ENCODE measurements around the gene UPB1. TPM values are rescaled to one million over a fixed set of nuclear protein-coding genes. Genes with fewer than 3 reads are reported as not detected.

UPB1 gene
- total RNA-seq, 2 donors from 2014 or later = 0.52 TPM; not detected in 1

DNA sequence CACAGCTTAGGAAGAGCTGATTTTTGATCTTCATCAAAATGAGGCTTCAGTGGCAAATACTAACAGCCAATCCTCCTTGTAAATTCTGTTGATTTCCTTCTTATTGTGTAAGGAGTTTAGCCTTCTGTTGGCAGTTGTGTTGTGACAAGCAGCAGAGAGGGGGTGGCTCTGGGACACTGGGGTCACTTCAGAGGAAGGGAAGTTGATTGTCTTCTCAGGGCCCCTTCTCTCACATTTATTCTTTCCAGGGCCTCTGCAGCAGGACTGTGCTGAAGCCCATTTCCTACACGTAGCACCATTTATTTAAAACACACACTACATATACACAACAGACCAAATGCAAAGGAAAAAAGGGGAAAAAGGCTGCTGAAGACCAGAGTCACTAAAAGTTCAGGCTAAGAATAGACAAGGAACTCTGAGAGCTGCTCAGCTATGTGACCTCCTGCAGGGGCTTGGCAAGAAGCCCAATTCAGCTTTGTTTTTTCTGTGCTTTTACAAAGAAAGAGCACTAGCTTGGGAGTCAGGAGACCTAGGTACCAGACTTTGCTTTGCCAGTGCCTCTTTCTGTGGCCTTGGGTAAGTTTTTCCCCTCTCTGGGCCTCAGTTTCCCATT, 28.3 kb upstream of the UPB1 start:
- WGBS, 2 donors = 52 to 93% methylated on average over 1 of the region's 1 CpG
- DNase-seq (peak in 3 of 4 donors; percentile 20 to 34 (median 29)), ATAC-seq (peak; percentile 64)
- no peaks in the 10 kb centered on the region for H3K9me3 ChIP-seq
- no peaks in the 10 kb centered on the region for H3K27me3 ChIP-seq
- no peak overlapping the region for H3K4me3 ChIP-seq
- H3K27ac ChIP-seq = peak overlapping the region in 2 of 4 donors; percentile 27 to 56
- H3K4me1 ChIP-seq = peaks cover 19% of the 10 kb centered on the region
- H3K36me3 ChIP-seq (replicated peaks in 1 of 2; ENCODE audit: insufficient read depth in 1 of 2, low read depth in 2 of 2) = no peaks in the 10 kb centered on the region
- no peak for TF ChIP-seq POLR2A (IDR thresholded peaks at IDR 0.05)
- TF ChIP-seq, protein P1, sequence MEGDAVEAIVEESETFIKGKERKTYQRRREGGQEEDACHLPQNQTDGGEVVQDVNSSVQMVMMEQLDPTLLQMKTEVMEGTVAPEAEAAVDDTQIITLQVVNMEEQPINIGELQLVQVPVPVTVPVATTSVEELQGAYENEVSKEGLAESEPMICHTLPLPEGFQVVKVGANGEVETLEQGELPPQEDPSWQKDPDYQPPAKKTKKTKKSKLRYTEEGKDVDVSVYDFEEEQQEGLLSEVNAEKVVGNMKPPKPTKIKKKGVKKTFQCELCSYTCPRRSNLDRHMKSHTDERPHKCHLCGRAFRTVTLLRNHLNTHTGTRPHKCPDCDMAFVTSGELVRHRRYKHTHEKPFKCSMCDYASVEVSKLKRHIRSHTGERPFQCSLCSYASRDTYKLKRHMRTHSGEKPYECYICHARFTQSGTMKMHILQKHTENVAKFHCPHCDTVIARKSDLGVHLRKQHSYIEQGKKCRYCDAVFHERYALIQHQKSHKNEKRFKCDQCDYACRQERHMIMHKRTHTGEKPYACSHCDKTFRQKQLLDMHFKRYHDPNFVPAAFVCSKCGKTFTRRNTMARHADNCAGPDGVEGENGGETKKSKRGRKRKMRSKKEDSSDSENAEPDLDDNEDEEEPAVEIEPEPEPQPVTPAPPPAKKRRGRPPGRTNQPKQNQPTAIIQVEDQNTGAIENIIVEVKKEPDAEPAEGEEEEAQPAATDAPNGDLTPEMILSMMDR (IDR thresholded peaks at IDR 0.05) = no peak
- intact Hi-C loops (cut with DNase I) = no loop called here

DNA sequence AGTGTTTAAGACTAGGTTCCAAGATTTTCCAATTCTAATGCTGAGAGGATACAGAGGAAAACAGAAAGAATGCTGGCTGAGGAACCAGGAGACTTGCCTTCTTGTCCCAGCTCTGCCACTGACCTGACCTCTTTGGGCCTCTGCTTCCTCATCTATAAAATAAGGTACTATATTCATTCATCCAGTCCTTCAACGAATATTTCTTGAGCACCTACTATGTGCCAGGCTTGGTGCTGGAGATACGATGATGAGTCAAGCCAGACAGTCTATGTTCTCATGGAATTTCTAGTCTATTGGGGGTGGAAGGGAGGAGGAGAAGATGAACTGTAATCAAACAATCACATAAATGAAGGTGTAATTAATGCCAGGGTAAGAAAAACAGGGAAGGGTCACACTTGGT, 27.8 kb upstream of the UPB1 start:
- ATAC-seq (no peak), DNase-seq (no peak)
- Histone ChIP-seq H3K4me1 (peaks cover 19% of the 10 kb centered on the region), H3K27ac (peak overlapping the region in 2 of 4 donors; percentile 27 to 56), H3K36me3 (replicated peaks in 1 of 2; ENCODE audit: insufficient read depth in 1 of 2, low read depth in 2 of 2) (no peaks in the 10 kb centered on the region), H3K4me3 (no peak overlapping the region), H3K27me3 (no peaks in the 10 kb centered on the region), H3K9me3 (no peaks in the 10 kb centered on the region)
- 59 to 64% methylated on average over 2 of the region's 2 CpGs for WGBS, 2 donors
- TF ChIP-seq POLR2A (IDR thresholded peaks at IDR 0.05) = no peak
- TF ChIP-seq, protein P1 (IDR thresholded peaks at IDR 0.05) = no peak
- intact Hi-C loops (cut with DNase I) = no loop called here

DNA sequence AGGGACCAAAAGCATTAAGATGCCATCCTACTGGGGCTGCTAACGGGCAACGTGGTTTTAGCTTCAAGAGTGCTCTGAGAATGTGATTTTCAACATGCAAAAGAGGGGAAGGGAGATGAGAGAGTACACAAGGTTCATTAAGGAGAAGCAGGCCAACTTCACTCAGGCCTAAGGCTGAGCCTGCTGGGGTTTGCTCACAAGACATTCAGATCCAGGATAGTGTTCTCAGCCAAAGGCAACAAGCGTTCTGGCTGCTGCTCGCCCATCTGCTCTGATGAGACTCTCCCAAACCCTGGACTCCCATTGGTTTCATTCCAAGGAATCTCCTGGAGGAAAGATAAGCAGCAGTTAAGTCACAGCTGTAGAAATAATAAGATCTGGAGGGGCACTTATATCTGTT, 23.6 kb upstream of the UPB1 start:
- no peaks in the 10 kb centered on the region for H3K27me3 ChIP-seq
- H3K36me3 ChIP-seq (replicated peaks in 1 of 2; ENCODE audit: insufficient read depth in 1 of 2, low read depth in 2 of 2) = no peaks in the 10 kb centered on the region
- 80 to 94% methylated on average over 4 of the region's 4 CpGs for WGBS, 2 donors
- H3K4me3 ChIP-seq = no peak overlapping the region
- H3K27ac ChIP-seq = no peak overlapping the region
- intact Hi-C loops (cut with DNase I) = no loop called here
- ATAC-seq = peak; percentile 30
- no peak for TF ChIP-seq POLR2A (IDR thresholded peaks at IDR 0.05)
- TF ChIP-seq, protein P1 (IDR thresholded peaks at IDR 0.05) = no peak
- peak in 3 of 4 donors; percentile 15 to 43 (median 28) for DNase-seq
- peaks cover 10% of the 10 kb centered on the region for H3K4me1 ChIP-seq
- H3K9me3 ChIP-seq = no peaks in the 10 kb centered on the region

DNA sequence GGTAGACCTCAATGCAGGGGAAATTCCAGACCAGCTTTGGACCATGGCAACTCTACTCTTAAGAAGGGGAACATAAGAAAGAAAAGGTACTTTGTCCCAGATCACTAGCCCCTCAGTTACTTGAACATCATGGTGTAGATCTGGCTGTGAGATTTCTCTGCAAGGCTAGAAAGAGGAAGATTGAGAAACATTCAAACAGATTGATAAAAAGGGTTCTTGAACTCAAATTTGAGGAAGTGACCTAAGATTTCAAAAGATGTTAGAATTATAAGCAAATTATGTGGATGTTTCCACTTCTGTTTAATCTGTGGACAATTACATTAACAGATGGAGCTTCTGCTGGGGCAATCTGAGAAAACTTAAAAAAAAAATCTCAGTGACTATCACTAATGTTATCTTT, 21.8 kb upstream of the UPB1 start:
- Histone ChIP-seq H3K4me1 (no peaks in the 10 kb centered on the region), H3K9me3 (no peaks in the 10 kb centered on the region), H3K36me3 (replicated peaks in 1 of 2; ENCODE audit: insufficient read depth in 1 of 2, low read depth in 2 of 2) (no peaks in the 10 kb centered on the region), H3K27me3 (no peaks in the 10 kb centered on the region), H3K4me3 (no peak overlapping the region), H3K27ac (no peak overlapping the region)
- TF ChIP-seq, protein P1 (IDR thresholded peaks at IDR 0.05) = no peak
- TF ChIP-seq POLR2A (IDR thresholded peaks at IDR 0.05) = no peak
- DNase-seq (no peak), ATAC-seq (no peak)
- intact Hi-C loops (cut with DNase I) = no loop called here

DNA sequence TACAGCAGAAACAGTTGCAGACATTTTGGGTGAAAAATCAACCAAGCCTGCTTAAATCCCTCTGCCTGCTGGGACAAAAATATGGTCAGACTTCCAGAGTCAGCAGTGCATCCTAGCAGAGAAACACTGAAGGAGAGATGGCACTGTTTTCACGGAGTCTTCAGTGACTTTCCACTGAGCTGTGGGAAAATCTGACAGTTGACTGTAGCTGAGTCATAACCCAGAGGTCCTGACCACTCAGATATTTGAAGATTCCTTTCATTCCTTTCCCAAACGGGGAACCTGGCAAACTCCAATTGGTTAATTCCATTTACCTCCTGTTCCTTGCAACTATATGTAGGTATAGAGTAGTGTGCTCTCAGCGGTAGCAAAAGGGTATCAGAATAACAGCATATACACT, 20.9 kb upstream of the UPB1 start:
- Histone ChIP-seq H3K27me3 (no peaks in the 10 kb centered on the region), H3K36me3 (replicated peaks in 1 of 2; ENCODE audit: insufficient read depth in 1 of 2, low read depth in 2 of 2) (no peaks in the 10 kb centered on the region), H3K9me3 (no peaks in the 10 kb centered on the region), H3K27ac (no peak overlapping the region), H3K4me1 (no peaks in the 10 kb centered on the region), H3K4me3 (no peak overlapping the region)
- WGBS, 2 donors = 37 to 43% methylated on average over 3 of the region's 3 CpGs
- intact Hi-C loops (cut with DNase I) = no loop called here
- ATAC-seq (no peak), DNase-seq (no peak)
- TF ChIP-seq POLR2A (IDR thresholded peaks at IDR 0.05) = no peak
- TF ChIP-seq, protein P1 (IDR thresholded peaks at IDR 0.05) = no peak
